C4-2B (cell line): ENCODE results near the gene CBX2.

Experiments used
- H3K27ac ChIP-seq: fragments of 450-650 bp; 2 replicates; pipeline ENCODE4 v1.5.1; 2017
- CTCF ChIP-seq: fragments of 450-650 bp; conservative IDR thresholded peaks from 2 replicates; pipeline ENCODE4 v1.5.1; 2017; ENCODE audit warnings: mild to moderate bottlenecking
- ZFX ChIP-seq: fragments of 450-650 bp; IDR thresholded peaks from 2 replicates; pipeline ENCODE4 v1.6.1; 2017

Gene CBX2

GRCh38 chr17:79732254-79732653 lies 45.7 kb upstream of the CBX2 start:
- TF ChIP-seq CTCF, result no peak
- TF ChIP-seq ZFX, result no peak
- H3K27ac ChIP-seq, result no peak overlapping the region

GRCh38 chr17:79732804-79733691 lies 44.9 kb upstream of the CBX2 start:
- H3K27ac ChIP-seq, result no peak overlapping the region
- TF ChIP-seq CTCF (no peak), ZFX (no peak)

- H3K27ac ChIP-seq, result no peak overlapping the region
- TF ChIP-seq CTCF (no peak), ZFX (no peak)
These were observed 44.3 kb upstream of the CBX2 start for GRCh38 chr17:79733692-79734070.

GRCh38 chr17:79735096-79735495 lies 42.9 kb upstream of the CBX2 start:
- TF ChIP-seq CTCF (no peak), ZFX (no peak)
- H3K27ac ChIP-seq, result no peak overlapping the region

GRCh38 chr17:79737046-79737921 lies 40.7 kb upstream of the CBX2 start:
- H3K27ac ChIP-seq, result no peak overlapping the region
- TF ChIP-seq ZFX (no peak), CTCF (no peak)

GRCh38 chr17:79737922-79738578 lies 39.9 kb upstream of the CBX2 start:
- peak overlapping the region; percentile 39; the same call in 1 of the 2 replicates for H3K27ac ChIP-seq
- TF ChIP-seq CTCF, result no peak
- no peak for TF ChIP-seq ZFX
